Tibial nerve (tissue), 4 donors: ENCODE measurements around the gene SDR42E2. TPM values are rescaled to one million over a fixed set of nuclear protein-coding genes. Genes with fewer than 3 reads are reported as not detected.

Experiments used
- DNase-seq, 2 donors: peaks; one replicate each; pipeline ENCODE4 v3.0.0-alpha.2; 2019; ENCODE audit warnings: low spot score in 2 of 2
- H3K27ac ChIP-seq, 4 donors: fragments of 200-600 bp; sonication (generic) in 3 of 4; one replicate each; pipeline ENCODE4 v1.5.1; 2017 to 2019; ENCODE audit warnings: mild to moderate bottlenecking in 1 of 4
- H3K27me3 ChIP-seq, 2 donors: fragments of 200-600 bp; sonication (generic) in 1 of 2; one replicate each; pipeline versions ENCODE4 v1.5.1 to v1.6.0; 2017 to 2019
- H3K36me3 ChIP-seq, 3 donors: fragments of 200-600 bp; sonication (generic); one replicate each; pipeline ENCODE4 v1.5.1; 2018 to 2019
- H3K4me1 ChIP-seq, 4 donors: fragments of 200-600 bp; sonication (generic) in 3 of 4; one replicate each; pipeline ENCODE4 v1.5.1; 2017 to 2019
- H3K4me3 ChIP-seq, 4 donors: fragments of 200-600 bp; sonication (generic) in 3 of 4; one replicate each; pipeline ENCODE4 v1.5.1; 2017 to 2019; ENCODE audit warnings: mild to moderate bottlenecking in 1 of 4, moderate library complexity in 1 of 4
- H3K9me3 ChIP-seq, 4 donors: fragments of 200-600 bp; sonication (generic) in 3 of 4; one replicate each; pipeline ENCODE4 v1.5.1; 2017 to 2019
- CTCF ChIP-seq, 5 experiments: fragments of 200-600 bp in 3 of 5; fragments of 450-650 bp in 2 of 5; sonication (generic) in 3 of 5; IDR thresholded peaks; one replicate each; pipeline ENCODE4 v1.5.1; 2016 to 2019; ENCODE audit warnings: antibody characterized with exemption in 5 of 5, mild to moderate bottlenecking in 3 of 5, moderate library complexity in 2 of 5
- EP300 ChIP-seq, 2 donors: sonication (generic); formaldehyde crosslinking; IDR thresholded peaks; one replicate each; pipeline ENCODE4 v1.6.1; 2017; ENCODE audit warnings: antibody characterized with exemption in 2 of 2, mild to moderate bottlenecking in 1 of 2
- POLR2A ChIP-seq, 2 donors: fragments of 450-650 bp; IDR thresholded peaks; one replicate each; pipeline ENCODE4 v1.6.1; 2017; ENCODE audit warnings: antibody characterized with exemption in 2 of 2, mild to moderate bottlenecking in 2 of 2, moderate library complexity in 2 of 2
- WGBS, 2 donors: methylation state at CpG; one replicate each; pipeline ENCODE4 v1.1.5; 2018; 5-methylcytosine and 5-hydroxymethylcytosine counted together
- total RNA-seq, 4 donors: library from RNA; depleted of rRNA; stranded (reverse); fragments of >200 nt; gene quantifications; one replicate each; pipeline ENCODE4 v1.1.0, GENCODE V29; 2016

The SDR42E2 gene
- not detected for total RNA-seq

- Histone ChIP-seq H3K27me3 (peaks cover 0 to 21% of the 10 kb centered on the region in 2 donors), H3K9me3 (peaks cover 0 to 6% (median 0%) of the 10 kb centered on the region in 4 donors), H3K4me1 (peaks cover 0 to 8% (median 2%) of the 10 kb centered on the region in 4 donors), H3K36me3 (no peaks in the 10 kb centered on the region), H3K4me3 (peak within 1 kb of the TSS in 2 of 4 donors; percentile 4 to 14), H3K27ac (no peak within 1 kb of the TSS)
- TF ChIP-seq EP300 (IDR thresholded peaks at IDR 0.05) (no peak), POLR2A (IDR thresholded peaks at IDR 0.05) (no peak), CTCF (IDR thresholded peaks at IDR 0.05) (no peak)
- no peak for DNase-seq
- whole genome bisulfite sequencing, 2 donors: 7 to 8% methylated on average over 26 to 27 of the region's 40 CpGs
These were observed at the start of gene SDR42E2 for GRCh38 chr16:22161999-22162655. Gene SDR42E2, plus strand, starts transcription at chr16:22162506. Its CDS starts 3,077 bp downstream, at chr16:22165583.

- Histone ChIP-seq H3K4me1 (no peaks in the 10 kb centered on the region), H3K9me3 (no peaks in the 10 kb centered on the region), H3K4me3 (no peak overlapping the region), H3K27me3 (no peaks in the 10 kb centered on the region), H3K27ac (no peak overlapping the region), H3K36me3 (no peaks in the 10 kb centered on the region)
- WGBS, 2 donors: 65 to 72% methylated on average over 2 of the region's 2 CpGs
- no peak for DNase-seq
- no peak for TF ChIP-seq POLR2A (IDR thresholded peaks at IDR 0.05)
- TF ChIP-seq EP300 (IDR thresholded peaks at IDR 0.05): no peak
- TF ChIP-seq CTCF (IDR thresholded peaks at IDR 0.05): no peak
These were observed 46.1 kb upstream of the SDR42E2 start for GRCh38 chr16:22116095-22116700.

- 86 to 90% methylated on average over 2 of the region's 2 CpGs for WGBS, 2 donors
- no peaks in the 10 kb centered on the region for H3K36me3 ChIP-seq
- no peaks in the 10 kb centered on the region for H3K9me3 ChIP-seq
- H3K4me1 ChIP-seq: no peaks in the 10 kb centered on the region
- no peaks in the 10 kb centered on the region for H3K27me3 ChIP-seq
- no peak overlapping the region for H3K27ac ChIP-seq
- TF ChIP-seq EP300 (IDR thresholded peaks at IDR 0.05) (no peak), CTCF (IDR thresholded peaks at IDR 0.05) (no peak), POLR2A (IDR thresholded peaks at IDR 0.05) (no peak)
- DNase-seq: no peak
- no peak overlapping the region for H3K4me3 ChIP-seq
These were observed 44.7 kb upstream of the SDR42E2 start for GRCh38 chr16:22117609-22118008.

- no peaks in the 10 kb centered on the region for H3K9me3 ChIP-seq
- H3K36me3 ChIP-seq: no peaks in the 10 kb centered on the region
- H3K4me3 ChIP-seq: no peak overlapping the region
- no peak for TF ChIP-seq CTCF (IDR thresholded peaks at IDR 0.05)
- no peak for TF ChIP-seq POLR2A (IDR thresholded peaks at IDR 0.05)
- no peak for TF ChIP-seq EP300 (IDR thresholded peaks at IDR 0.05)
- WGBS, 2 donors: 69 to 76% methylated on average over 3 of the region's 3 CpGs
- no peak overlapping the region for H3K27ac ChIP-seq
- H3K4me1 ChIP-seq: no peaks in the 10 kb centered on the region
- no peak for DNase-seq
- no peaks in the 10 kb centered on the region for H3K27me3 ChIP-seq
These were observed 41.9 kb upstream of the SDR42E2 start for GRCh38 chr16:22120440-22120839.

- no peaks in the 10 kb centered on the region for H3K36me3 ChIP-seq
- H3K9me3 ChIP-seq: no peaks in the 10 kb centered on the region
- TF ChIP-seq CTCF (IDR thresholded peaks at IDR 0.05) (no peak), EP300 (IDR thresholded peaks at IDR 0.05) (no peak), POLR2A (IDR thresholded peaks at IDR 0.05) (no peak)
- no peak overlapping the region for H3K4me3 ChIP-seq
- H3K27ac ChIP-seq: no peak overlapping the region
- no peaks in the 10 kb centered on the region for H3K4me1 ChIP-seq
- no peaks in the 10 kb centered on the region for H3K27me3 ChIP-seq
- no peak for DNase-seq
These were observed 40.1 kb upstream of the SDR42E2 start for GRCh38 chr16:22122239-22122638.
